Duodenal mucosa (tissue), 2 donors: ENCODE results near the gene RGPD6.
"Not testable (repeated sequence)": the region's sequence is repeated elsewhere in the genome, so short reads cannot be mapped to it uniquely, and the experiment has no call there.

Experiments
- H3K27ac ChIP-seq: one replicate; pipeline ENCODE4 v1.7.0; 2013; ENCODE audit warnings: low read depth, low read length
- H3K27me3 ChIP-seq, 2 donors: one replicate each; pipeline ENCODE4 v1.7.0; 2013; ENCODE audit warnings: low read length in 2 of 2, control low read depth in 1 of 2; ENCODE audit not compliant: insufficient read depth in 2 of 2, control insufficient read depth in 1 of 2
- H3K36me3 ChIP-seq, 2 donors: one replicate each; pipeline ENCODE4 v1.7.0; 2013; ENCODE audit warnings: low read length in 2 of 2, control low read depth in 1 of 2; ENCODE audit not compliant: insufficient read depth in 2 of 2, control insufficient read depth in 1 of 2
- H3K4me1 ChIP-seq, 2 donors: one replicate each; pipeline ENCODE4 v1.7.0; 2013; ENCODE audit warnings: low read length in 2 of 2, control low read depth in 1 of 2; ENCODE audit not compliant: insufficient read depth in 2 of 2, control insufficient read depth in 1 of 2
- H3K4me3 ChIP-seq, 2 donors: one replicate each; pipeline ENCODE4 v1.7.0; 2013; ENCODE audit warnings: low read length in 2 of 2, low read depth in 1 of 2
- H3K9ac ChIP-seq, 2 donors: one replicate each; pipeline ENCODE4 v1.7.0; 2013; ENCODE audit warnings: low read length in 2 of 2, low read depth in 1 of 2
- H3K9me3 ChIP-seq, 2 donors: one replicate each; pipeline ENCODE4 v1.7.0; 2013; ENCODE audit warnings: low read length in 2 of 2, control low read depth in 1 of 2; ENCODE audit not compliant: control insufficient read depth in 1 of 2

The RGPD6 gene

DNA sequence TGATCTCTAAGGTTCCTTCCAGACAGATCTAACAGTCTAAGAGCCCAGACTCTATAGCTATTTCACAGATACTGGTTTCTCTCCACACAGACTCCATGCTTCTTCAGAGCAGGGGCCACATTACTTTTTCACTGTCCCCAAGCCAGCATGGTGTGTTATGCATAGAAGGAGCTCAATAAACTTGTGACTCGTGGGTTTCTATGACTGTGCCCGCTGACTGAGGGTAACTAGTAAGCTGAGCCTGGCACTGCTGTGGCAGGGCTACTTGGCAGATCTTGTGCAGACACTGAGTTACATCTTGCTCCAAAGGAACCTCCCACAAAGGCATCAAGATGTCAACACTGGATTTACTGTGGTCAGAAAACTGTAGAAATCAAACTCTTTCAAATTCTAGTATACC, 15.0 kb upstream of the RGPD6 start:
- H3K27me3 ChIP-seq, H3K9ac ChIP-seq: not testable (repeated sequence)

DNA sequence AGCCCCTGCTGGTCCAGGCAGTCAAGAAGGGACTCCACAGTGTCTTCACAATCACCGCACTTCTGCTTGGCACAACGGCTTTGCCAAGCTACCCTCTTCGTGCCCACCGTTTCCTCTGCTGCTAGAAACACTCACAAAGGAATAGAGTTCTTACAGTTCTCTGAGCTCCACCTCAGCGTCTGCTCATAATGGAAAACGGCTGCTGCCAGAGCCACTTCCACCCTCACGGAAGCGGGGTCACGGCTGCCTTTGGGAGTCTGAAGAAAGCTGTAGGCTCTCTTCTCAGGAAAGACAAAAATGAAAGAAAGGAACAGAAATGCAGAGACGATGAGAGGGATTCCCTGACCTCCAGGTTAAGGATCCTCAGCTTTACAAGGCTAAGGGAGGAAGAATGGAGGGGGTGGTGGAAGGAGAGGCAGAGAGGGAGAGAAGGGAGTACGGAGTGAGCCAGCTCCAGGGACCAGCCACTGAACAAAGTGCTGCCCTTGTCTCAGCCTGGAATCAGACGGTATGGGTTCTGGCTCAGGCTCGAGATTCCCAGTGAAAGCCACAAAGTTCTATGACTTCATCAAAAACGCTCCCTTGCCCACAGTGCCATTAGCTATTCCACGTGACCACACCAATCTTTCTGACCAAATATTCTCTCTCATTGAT, 12.8 kb upstream of the RGPD6 start:
- H3K4me1 ChIP-seq, H3K27ac ChIP-seq, H3K36me3 ChIP-seq, H3K4me3 ChIP-seq, H3K27me3 ChIP-seq, H3K9ac ChIP-seq, H3K9me3 ChIP-seq: not testable (repeated sequence)

More for the DNA sequence above, 15.0 kb upstream of the RGPD6 start:
- not testable (repeated sequence) for H3K9me3 ChIP-seq, H3K4me1 ChIP-seq, H3K4me3 ChIP-seq, H3K36me3 ChIP-seq, H3K27ac ChIP-seq

DNA sequence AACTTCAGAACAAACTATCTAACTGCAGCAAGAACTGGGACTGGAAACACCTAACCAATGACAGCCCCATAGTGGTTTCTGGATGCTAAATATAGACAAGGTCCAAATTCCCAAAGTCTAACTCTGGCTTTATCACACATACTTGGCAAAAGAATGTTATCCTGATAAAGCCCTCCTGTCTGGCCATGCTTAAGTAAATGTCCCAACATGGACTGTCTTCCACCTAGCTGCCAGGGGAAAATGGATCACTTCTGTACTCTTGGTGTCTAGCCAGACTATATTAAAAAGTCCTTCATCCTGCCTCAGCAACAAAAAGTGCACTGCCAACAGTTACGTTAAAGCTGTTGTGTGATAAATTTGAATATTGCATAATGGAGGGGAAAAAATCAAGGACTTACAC, 11.5 kb upstream of the RGPD6 start:
- H3K4me1 ChIP-seq, H3K27me3 ChIP-seq, H3K9me3 ChIP-seq, H3K4me3 ChIP-seq, H3K27ac ChIP-seq, H3K9ac ChIP-seq, H3K36me3 ChIP-seq: not testable (repeated sequence)

DNA sequence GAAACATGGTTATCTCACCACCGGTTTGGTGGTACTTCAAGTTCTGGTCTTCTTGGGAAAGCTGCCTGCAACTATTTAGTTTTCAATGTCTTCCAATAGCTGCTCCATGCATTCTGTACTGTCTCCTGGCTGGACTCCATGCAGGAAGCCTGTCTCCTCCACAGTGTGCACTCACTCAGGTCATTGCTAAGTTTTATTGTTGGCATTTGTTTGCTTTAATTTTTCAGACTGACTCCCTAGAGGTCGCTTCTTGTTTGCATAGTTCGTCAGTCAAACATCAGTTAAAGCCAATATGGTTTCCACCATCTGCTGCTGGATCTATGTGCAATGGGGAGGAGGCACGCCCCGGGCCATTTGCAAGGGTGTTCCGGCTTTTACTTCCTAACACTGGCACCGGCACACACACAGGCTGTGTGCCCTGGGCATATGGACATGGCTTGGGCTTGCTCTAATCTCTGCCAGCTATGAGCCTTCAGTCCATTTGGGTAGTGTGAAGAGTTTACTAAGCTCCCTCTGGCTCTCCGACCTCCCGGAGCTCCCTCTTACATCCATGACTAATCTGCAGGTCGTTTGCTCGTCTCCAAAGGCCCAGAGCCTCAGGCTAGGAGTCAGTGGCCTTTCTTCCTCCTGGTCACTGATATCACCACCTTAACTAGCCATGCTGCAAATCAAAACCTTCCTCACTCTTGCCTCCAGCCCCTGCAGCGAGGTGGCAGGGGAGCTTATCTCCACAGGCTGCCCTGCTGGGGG, 2.4 kb upstream of the RGPD6 start:
- not testable (repeated sequence) for H3K4me3 ChIP-seq, H3K27me3 ChIP-seq, H3K36me3 ChIP-seq, H3K27ac ChIP-seq, H3K4me1 ChIP-seq, H3K9ac ChIP-seq, H3K9me3 ChIP-seq

DNA sequence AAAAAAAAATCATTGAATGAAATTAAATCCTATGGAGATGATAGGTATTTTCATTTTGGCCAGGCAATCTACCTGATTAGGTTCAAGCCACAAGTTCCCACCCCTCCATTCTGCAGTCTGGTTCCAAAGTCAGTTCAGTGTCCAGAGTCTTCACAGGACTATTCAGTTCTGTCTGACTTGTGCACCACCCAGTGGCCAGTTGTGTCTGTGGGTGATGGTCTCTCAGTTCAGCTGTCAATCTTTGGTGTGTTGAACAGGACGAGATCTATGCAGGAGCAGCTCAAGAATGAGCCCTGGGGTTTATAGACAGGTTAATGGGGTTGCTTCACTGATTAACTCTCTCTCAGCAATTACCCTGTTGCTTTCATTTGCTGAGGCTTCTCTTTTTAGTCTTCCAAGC, 1.4 kb upstream of the RGPD6 start:
- H3K4me3 ChIP-seq, H3K4me1 ChIP-seq, H3K27me3 ChIP-seq, H3K27ac ChIP-seq, H3K9ac ChIP-seq, H3K36me3 ChIP-seq, H3K9me3 ChIP-seq: not testable (repeated sequence)

DNA sequence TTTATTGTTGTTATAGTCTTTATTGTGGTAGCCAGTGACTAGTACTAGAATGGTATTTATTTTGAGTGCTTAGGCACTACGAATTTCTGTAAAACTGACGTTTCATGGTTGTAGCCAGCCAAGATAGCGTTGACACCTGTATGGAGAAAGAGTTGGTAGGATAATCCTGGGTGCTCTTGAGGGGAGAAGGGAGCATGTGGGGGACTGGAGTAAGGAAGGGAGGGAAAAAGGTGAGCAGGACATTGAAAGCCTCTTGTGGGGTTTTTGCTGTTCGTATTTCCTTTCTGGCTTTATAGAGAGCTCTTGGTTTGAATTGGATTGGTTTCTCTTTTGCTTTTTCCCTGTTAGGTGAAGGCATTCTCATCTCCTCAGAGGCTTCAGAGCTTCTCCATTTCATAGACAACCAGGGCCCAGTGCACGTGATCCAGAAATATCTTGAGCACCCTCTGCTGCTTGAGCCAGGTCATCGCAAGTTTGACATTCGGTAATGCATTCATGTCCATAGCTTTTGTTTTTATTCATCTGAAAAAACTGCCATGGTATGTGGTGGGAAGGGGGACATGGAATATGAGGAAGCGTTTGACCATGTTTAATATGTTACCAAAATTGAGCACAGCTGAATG, 77.2 kb downstream of the RGPD6 start:
- not testable (repeated sequence) for H3K27ac ChIP-seq, H3K9ac ChIP-seq, H3K27me3 ChIP-seq, H3K4me3 ChIP-seq, H3K36me3 ChIP-seq, H3K4me1 ChIP-seq, H3K9me3 ChIP-seq

DNA sequence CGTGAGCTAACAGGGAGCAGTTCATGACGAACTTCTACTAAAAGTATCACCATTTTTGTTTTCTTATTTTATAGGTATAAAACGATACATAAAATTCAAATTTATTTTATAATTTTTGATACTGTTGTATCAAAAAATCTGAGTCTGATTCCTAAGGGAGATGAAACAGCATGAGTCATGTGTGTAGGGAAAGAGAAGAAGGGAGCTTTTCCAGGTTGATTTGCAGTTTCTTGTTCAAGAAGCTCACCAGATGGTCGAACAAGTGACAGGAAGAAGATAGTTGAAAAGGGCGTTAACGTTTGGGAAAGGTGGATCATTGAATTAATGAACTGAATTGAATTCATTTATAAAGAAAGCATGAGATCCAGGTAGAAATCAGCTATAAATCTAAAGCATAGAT, 81.0 kb downstream of the RGPD6 start:
- H3K27ac ChIP-seq, H3K4me1 ChIP-seq, H3K9ac ChIP-seq, H3K4me3 ChIP-seq, H3K27me3 ChIP-seq, H3K36me3 ChIP-seq, H3K9me3 ChIP-seq: not testable (repeated sequence)

DNA sequence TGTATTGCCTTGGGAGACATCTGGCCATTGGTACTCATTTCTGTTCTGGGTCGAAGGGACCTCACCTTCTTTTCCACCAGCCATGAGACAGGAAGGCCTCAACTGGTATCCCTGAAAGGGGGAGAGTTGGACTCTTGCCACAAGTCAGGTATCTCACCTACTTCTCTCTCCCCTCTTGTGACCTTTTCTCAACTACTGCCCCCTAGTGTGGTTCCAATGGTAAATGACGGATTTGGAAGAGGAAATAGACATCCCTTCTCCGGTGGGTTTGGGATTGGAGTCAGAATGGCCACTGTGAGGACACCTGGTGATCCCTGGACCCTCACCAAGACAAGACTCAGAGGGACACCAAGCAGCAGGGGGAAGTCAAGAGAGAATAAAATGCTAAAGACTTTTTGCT, 82.5 kb downstream of the RGPD6 start:
- not testable (repeated sequence) for H3K4me1 ChIP-seq, H3K4me3 ChIP-seq

DNA sequence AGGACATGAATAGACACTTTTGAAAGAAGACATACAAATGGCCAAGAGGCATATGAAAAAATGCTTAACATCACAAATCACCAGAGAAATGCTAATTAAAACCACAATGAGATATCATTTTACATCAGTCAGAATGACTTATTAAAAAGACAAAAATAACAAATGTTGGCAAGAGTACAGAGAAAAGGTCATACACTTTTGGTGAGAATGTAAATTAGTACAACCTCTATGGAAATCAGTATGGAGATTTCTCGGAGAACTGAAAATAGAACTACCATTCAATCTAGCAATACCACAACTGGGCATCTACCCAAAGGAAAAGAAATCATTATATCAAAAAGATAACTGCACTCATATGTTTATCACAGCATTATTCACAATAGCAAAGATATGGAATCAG, 88.0 kb downstream of the RGPD6 start:
- H3K4me3 ChIP-seq, H3K27ac ChIP-seq, H3K36me3 ChIP-seq, H3K4me1 ChIP-seq, H3K9me3 ChIP-seq, H3K9ac ChIP-seq, H3K27me3 ChIP-seq: not testable (repeated sequence)

More for the DNA sequence above, 82.5 kb downstream of the RGPD6 start:
- H3K27ac ChIP-seq, H3K9ac ChIP-seq, H3K9me3 ChIP-seq, H3K36me3 ChIP-seq, H3K27me3 ChIP-seq: not testable (repeated sequence)

DNA sequence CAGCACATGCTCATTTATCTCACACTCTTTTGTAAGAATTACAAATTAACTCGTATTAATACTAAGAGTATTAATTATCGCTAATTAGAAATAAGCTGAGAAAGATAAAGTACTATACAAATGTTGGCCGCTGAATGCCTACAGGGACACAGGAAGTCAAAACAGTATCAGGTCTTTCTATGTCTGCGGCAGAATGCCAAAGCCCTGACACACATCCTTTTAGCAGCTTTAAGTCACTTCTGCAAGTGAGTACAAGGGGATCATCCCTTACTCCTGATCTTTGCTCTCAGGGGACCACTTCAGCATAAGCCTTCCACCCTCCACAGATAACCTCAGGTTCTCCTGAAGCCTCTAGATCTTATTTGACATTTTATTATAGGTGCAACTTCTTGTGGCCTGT, 94.3 kb downstream of the RGPD6 start:
- H3K9me3 ChIP-seq, H3K4me3 ChIP-seq, H3K36me3 ChIP-seq, H3K4me1 ChIP-seq, H3K27ac ChIP-seq, H3K9ac ChIP-seq, H3K27me3 ChIP-seq: not testable (repeated sequence)
